ENCODE measurements around the gene PIP4P1. TPM values are rescaled to one million over a fixed set of nuclear protein-coding genes. Genes with fewer than 3 reads are reported as not detected.

The PIP4P1 gene
- total RNA-seq, 1 experiment from 2014 or later, result 32.9 TPM

- no peaks in the 10 kb centered on the region for H3K4me1 ChIP-seq (ENCODE audit: insufficient read depth, low read length)
- no peaks in the 10 kb centered on the region for H3K9me3 ChIP-seq (ENCODE audit: low read length)
- TF ChIP-seq EZH2 (IDR thresholded peaks at IDR 0.05; ENCODE audit: low read length, unreplicated experiment) (no peak), EZH2phosphoT487 (IDR thresholded peaks at IDR 0.05; ENCODE audit: borderline replicate concordance, low read length) (no peak)
- TF ChIP-seq, protein P1, sequence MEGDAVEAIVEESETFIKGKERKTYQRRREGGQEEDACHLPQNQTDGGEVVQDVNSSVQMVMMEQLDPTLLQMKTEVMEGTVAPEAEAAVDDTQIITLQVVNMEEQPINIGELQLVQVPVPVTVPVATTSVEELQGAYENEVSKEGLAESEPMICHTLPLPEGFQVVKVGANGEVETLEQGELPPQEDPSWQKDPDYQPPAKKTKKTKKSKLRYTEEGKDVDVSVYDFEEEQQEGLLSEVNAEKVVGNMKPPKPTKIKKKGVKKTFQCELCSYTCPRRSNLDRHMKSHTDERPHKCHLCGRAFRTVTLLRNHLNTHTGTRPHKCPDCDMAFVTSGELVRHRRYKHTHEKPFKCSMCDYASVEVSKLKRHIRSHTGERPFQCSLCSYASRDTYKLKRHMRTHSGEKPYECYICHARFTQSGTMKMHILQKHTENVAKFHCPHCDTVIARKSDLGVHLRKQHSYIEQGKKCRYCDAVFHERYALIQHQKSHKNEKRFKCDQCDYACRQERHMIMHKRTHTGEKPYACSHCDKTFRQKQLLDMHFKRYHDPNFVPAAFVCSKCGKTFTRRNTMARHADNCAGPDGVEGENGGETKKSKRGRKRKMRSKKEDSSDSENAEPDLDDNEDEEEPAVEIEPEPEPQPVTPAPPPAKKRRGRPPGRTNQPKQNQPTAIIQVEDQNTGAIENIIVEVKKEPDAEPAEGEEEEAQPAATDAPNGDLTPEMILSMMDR (conservative IDR thresholded peaks at IDR 0.05; ENCODE audit: low read depth, low read length), result no peak
- 0 out of 2 replicates have a peak, but pooled peaks cover 10% of the 10 kb centered on the region for H3K79me2 ChIP-seq (ENCODE audit: low read length)
- H3K27ac ChIP-seq (ENCODE audit: low read length), result no peak overlapping the region
- no peak overlapping the region for H2AFZ ChIP-seq (ENCODE audit: low read length)
- no peak overlapping the region for H3K9ac ChIP-seq (ENCODE audit: low read length)
- no peaks in the 10 kb centered on the region for H3K9me2 ChIP-seq (replicated peaks; ENCODE audit: low read length)
- no TSS peak for BruUV-seq (replicated peaks)
- no peaks in the 10 kb centered on the region for H3F3A ChIP-seq (ENCODE audit: low read length, unreplicated experiment)
- no peak for ATAC-seq
- no peak overlapping the region for H3K4me3 ChIP-seq (ENCODE audit: low read length)
- ChIA-PET CTCF (no interaction called here), POLR2A (ENCODE audit: unreplicated experiment) (no interaction called here)
- H3K27me3 ChIP-seq (ENCODE audit: low read length), result no peaks in the 10 kb centered on the region
- intact Hi-C loops (cut with micrococcal nuclease), result no loop called here
- no peak for DNase-seq
- no peak overlapping the region for H3K4me2 ChIP-seq (ENCODE audit: low read length)
- H4K20me1 ChIP-seq (ENCODE audit: low read length), result 0 out of 2 replicates have a peak, but pooled peaks cover 6% of the 10 kb centered on the region
- peaks cover 45% of the 10 kb centered on the region for H3K36me3 ChIP-seq (ENCODE audit: low read depth, low read length)
Measured at GRCh38 chr14:20478894-20479293, 17.7 kb upstream of the PIP4P1 start.

DNA sequence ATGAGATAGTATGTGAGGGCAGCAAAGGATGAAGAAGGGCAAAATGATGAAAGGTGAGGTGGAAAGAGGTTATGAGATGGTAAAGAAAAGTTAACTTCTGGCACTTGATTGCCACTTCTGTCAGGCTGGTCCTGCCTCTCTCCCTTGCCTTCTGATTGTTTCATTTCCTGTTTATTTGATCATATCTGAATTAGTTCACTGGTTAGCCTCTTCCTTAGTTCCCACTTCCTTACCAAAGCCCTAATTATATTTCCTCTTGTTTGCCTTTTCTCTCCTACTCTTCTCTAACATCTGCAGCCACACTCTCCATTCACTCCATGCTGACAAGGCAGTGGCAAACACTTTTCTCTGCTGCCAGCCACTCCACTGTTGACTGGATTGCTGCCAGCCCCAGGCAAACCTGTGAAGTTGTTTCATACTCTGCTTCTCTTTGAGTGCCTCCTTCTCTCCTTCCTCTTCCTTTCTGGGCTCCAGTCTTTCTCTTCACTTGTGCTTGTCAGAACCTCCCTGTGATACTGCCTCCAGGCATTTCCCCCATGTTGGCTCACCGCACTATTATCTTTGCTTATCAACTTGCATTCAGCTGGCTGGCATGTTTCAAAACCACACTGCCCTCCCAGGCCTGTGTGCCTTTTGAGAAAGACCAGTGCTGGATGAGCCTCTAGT lies 16.1 kb upstream of the PIP4P1 start:
- Histone ChIP-seq H3K27ac (ENCODE audit: low read length) (no peak overlapping the region), H3K9me2 (replicated peaks; ENCODE audit: low read length) (no peaks in the 10 kb centered on the region), H3K36me3 (ENCODE audit: low read depth, low read length) (peaks cover 60% of the 10 kb centered on the region), H2AFZ (ENCODE audit: low read length) (no peak overlapping the region), H3K4me1 (ENCODE audit: insufficient read depth, low read length) (peaks cover 1% of the 10 kb centered on the region; the same call in 1 of the 2 replicates), H3K79me2 (ENCODE audit: low read length) (peaks cover 23% of the 10 kb centered on the region), H3K9ac (ENCODE audit: low read length) (no peak overlapping the region), H3F3A (ENCODE audit: low read length, unreplicated experiment) (no peaks in the 10 kb centered on the region), H3K27me3 (ENCODE audit: low read length) (no peaks in the 10 kb centered on the region), H3K9me3 (ENCODE audit: low read length) (no peaks in the 10 kb centered on the region), H4K20me1 (ENCODE audit: low read length) (peaks cover 16% of the 10 kb centered on the region), H3K4me2 (ENCODE audit: low read length) (no peak overlapping the region), H3K4me3 (ENCODE audit: low read length) (no peak overlapping the region)
- ChIA-PET CTCF (no interaction called here), POLR2A (ENCODE audit: unreplicated experiment) (no interaction called here)
- no peak for ATAC-seq
- intact Hi-C loops (cut with micrococcal nuclease), result no loop called here
- no peak for TF ChIP-seq EZH2phosphoT487 (IDR thresholded peaks at IDR 0.05; ENCODE audit: borderline replicate concordance, low read length)
- no peak for TF ChIP-seq EZH2 (IDR thresholded peaks at IDR 0.05; ENCODE audit: low read length, unreplicated experiment)
- TF ChIP-seq, protein P1 (conservative IDR thresholded peaks at IDR 0.05; ENCODE audit: low read depth, low read length), result no peak
- DNase-seq, result no peak
- no TSS peak for BruUV-seq (replicated peaks)

- no peak overlapping the region for H2AFZ ChIP-seq (ENCODE audit: low read length)
- H3K36me3 ChIP-seq (ENCODE audit: low read depth, low read length), result peaks cover 63% of the 10 kb centered on the region
- peaks cover 22% of the 10 kb centered on the region for H4K20me1 ChIP-seq (ENCODE audit: low read length)
- peaks cover 7% of the 10 kb centered on the region for H3K4me1 ChIP-seq (ENCODE audit: insufficient read depth, low read length)
- BruUV-seq (replicated peaks), result no TSS peak
- H3F3A ChIP-seq (ENCODE audit: low read length, unreplicated experiment), result no peaks in the 10 kb centered on the region
- H3K9ac ChIP-seq (ENCODE audit: low read length), result no peak overlapping the region
- H3K9me2 ChIP-seq (replicated peaks; ENCODE audit: low read length), result no peaks in the 10 kb centered on the region
- H3K4me2 ChIP-seq (ENCODE audit: low read length), result no peak overlapping the region
- no peak for TF ChIP-seq EZH2 (IDR thresholded peaks at IDR 0.05; ENCODE audit: low read length, unreplicated experiment)
- no peak for TF ChIP-seq EZH2phosphoT487 (IDR thresholded peaks at IDR 0.05; ENCODE audit: borderline replicate concordance, low read length)
- TF ChIP-seq, protein P1 (conservative IDR thresholded peaks at IDR 0.05; ENCODE audit: low read depth, low read length), result no peak
- H3K79me2 ChIP-seq (ENCODE audit: low read length), result peaks cover 29% of the 10 kb centered on the region
- H3K4me3 ChIP-seq (ENCODE audit: low read length), result no peak overlapping the region
- ChIA-PET CTCF (no interaction called here), POLR2A (ENCODE audit: unreplicated experiment) (no interaction called here)
- DNase-seq, result no peak
- intact Hi-C loops (cut with micrococcal nuclease), result no loop called here
- H3K27me3 ChIP-seq (ENCODE audit: low read length), result no peaks in the 10 kb centered on the region
- H3K27ac ChIP-seq (ENCODE audit: low read length), result no peak overlapping the region
- no peak for ATAC-seq
- H3K9me3 ChIP-seq (ENCODE audit: low read length), result no peaks in the 10 kb centered on the region
Measured at GRCh38 chr14:20476776-20477175, 15.5 kb upstream of the PIP4P1 start.
